ES-I3 (cell line): ENCODE data around the gene SLC35E1.
A peak's percentile ranks its signal among the peaks of the same experiment; 100 is the strongest.

Experiments used
- H3K36me3 ChIP-seq: 2 replicates; pipeline ENCODE4 v1.6.1; 2013; ENCODE audit warnings: mild to moderate bottlenecking, low read length, control low read depth, moderate library complexity; ENCODE audit not compliant: insufficient read depth
- H3K4me1 ChIP-seq: 2 replicates; pipeline ENCODE4 v1.6.1; 2013; ENCODE audit warnings: mild to moderate bottlenecking, control low read depth, low read length; ENCODE audit not compliant: insufficient read depth
- H3K9ac ChIP-seq: 2 replicates; pipeline ENCODE4 v1.6.1; 2013; ENCODE audit warnings: low read depth, mild to moderate bottlenecking, low read length, moderate library complexity
- H3K9me3 ChIP-seq: 2 replicates; pipeline ENCODE4 v1.6.1; 2013; ENCODE audit warnings: mild to moderate bottlenecking, low read length, moderate library complexity; ENCODE audit not compliant: control insufficient read depth, insufficient read depth

The SLC35E1 gene

DNA sequence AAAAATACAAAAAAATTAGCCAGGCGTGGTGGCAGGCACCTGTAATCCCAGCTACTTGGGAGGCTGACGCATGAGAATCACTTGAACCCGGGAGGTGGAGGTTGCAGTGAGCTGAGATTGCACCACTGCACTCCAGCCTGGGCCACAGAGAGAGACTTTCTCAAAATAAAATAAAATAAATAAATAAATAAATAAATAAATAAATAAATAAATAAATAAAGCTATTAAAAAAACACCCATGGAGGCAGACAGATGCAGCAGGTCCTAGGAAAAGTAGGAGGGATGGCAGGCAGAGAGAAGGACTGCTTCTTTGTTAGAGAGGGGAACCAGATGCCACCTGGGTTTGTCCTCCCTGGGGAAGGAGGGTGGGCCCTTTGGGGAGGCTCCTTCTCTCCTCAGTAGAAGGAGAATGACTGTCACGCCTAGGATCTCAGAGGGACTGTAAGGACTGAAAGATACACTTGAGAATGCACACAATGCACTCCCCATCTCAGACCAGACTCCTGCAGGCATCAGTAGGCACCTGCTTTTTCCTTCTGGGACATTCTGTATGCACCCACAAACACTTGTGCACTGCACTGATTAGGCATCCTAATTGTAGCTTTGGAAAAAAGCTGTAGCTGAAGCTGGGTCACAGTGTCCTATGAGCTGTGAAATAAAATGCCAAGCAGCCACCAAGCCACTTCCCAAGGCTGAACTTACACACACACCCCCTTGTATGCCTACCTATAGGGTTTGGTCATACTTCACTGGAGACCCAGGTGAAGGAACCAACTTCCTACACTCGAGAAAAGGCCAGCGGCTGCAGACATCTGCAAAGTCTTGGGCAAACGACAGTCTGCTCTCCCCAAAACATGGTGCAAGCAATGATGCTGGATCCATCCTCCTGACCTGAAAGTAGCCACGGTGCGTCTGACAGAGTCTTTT lies 18.9 kb upstream of the SLC35E1 start:
- Histone ChIP-seq H3K9me3 (no peaks in the 10 kb centered on the region), H3K36me3 (0 out of 2 replicates have a peak, but pooled peaks cover 2% of the 10 kb centered on the region), H3K4me1 (peaks cover 31% of the 10 kb centered on the region), H3K9ac (no peak overlapping the region)

DNA sequence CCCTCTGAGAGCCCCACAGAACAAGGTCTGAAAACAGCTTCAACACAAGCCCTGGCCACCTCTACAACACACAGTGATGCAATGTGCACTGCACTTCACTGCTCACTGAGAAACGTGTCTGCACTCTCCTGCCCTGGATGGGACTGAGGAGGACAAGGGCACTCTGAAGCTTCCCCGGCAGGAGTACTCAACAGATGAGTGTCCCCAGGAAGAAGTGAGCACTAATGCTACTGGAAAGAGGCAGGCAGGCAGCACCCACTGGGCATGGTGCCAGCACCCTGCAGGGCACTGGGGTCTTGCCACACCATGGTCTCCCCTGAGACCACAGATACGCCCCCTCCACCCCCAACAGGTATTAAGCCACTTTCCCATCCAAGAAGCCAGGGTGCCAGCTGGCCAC lies 17.7 kb upstream of the SLC35E1 start:
- H3K9ac ChIP-seq: no peak overlapping the region
- peaks cover 42% of the 10 kb centered on the region for H3K4me1 ChIP-seq
- no peaks in the 10 kb centered on the region for H3K36me3 ChIP-seq
- H3K9me3 ChIP-seq: no peaks in the 10 kb centered on the region

DNA sequence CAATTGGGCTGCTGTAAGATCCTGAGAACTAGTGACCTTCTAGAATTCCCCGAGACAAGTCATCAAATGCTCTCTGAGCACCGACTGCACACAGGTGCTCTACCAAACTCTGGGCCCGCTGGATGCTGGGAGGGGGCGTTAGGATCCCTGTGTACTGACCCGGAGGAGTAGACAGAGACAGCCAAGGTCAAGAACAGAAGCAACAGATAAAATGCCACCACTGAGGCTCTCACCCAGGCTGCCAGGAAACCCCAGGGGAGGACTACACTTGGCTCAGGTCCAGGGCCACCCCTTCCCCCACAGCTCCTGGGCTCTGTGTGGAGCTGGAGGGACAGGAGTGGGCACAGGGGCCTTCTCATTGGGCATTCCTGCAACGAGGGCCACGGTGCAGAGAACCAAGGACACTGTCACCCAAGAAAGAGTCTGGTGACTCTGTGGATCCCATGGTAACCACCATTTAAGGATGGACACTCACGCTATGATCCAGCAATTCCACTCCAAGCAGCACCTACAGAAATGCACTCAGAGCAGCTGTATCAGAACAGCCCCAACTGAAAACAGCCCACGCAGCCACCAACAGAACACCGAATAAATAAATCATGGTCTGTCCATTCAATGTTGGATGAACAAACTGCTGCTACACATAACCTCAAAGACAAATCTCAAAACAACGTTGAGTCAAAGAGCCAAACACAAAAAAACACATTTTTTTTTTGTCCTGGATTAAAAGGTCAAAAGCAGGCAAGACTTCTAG lies 16.8 kb upstream of the SLC35E1 start:
- H3K36me3 ChIP-seq: no peaks in the 10 kb centered on the region
- H3K4me1 ChIP-seq: peaks cover 50% of the 10 kb centered on the region
- no peaks in the 10 kb centered on the region for H3K9me3 ChIP-seq
- H3K9ac ChIP-seq: no peak overlapping the region

DNA sequence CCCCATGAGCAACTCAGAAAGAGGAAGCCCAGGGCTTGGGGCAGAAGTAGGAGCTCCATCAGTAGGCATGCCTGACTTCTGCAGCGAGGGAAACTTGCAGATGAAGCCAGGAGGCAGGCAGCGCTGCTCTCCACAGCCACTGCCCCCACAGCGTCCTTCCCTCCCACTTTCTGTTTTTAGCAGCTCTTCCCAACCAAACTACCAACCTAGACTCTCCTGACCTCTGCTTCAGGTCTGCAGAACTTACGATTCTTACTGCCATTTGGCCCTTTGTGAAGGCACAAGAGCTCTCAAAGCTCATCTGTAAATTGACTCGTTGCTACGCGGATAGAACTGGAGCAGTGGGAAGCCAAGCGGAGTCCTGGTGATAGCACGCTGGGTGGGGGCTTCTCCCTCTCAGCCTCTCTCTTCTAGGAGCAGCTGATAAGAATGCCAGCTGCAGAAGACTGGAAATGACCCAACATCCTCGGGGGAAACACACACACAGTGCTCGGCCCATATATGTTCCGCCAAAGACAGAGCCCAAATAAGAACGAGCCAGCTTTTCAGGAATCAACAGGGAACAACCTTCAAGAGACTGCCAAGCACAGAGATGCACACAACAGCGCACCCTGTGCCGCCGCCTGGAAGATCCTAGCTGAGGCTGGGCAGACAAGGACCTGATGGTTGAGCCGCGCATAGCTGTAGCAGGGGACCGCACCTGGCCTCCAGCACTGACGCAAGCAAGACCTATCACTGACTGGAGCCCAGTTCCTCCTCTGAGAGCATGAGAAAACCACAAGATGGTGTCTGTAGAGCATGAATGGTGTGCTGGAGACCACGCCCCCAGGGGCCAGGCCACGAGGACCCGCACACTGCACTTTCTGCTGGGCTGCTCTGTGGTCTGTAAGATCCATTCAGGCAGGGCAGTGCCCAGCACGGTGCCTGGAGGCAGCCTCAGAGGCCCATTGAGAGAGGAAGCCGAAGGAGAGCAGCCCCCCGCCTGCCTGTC lies 15.9 kb upstream of the SLC35E1 start:
- no peaks in the 10 kb centered on the region for H3K9me3 ChIP-seq
- no peaks in the 10 kb centered on the region for H3K36me3 ChIP-seq
- H3K4me1 ChIP-seq: peaks cover 55% of the 10 kb centered on the region
- H3K9ac ChIP-seq: no peak overlapping the region

DNA sequence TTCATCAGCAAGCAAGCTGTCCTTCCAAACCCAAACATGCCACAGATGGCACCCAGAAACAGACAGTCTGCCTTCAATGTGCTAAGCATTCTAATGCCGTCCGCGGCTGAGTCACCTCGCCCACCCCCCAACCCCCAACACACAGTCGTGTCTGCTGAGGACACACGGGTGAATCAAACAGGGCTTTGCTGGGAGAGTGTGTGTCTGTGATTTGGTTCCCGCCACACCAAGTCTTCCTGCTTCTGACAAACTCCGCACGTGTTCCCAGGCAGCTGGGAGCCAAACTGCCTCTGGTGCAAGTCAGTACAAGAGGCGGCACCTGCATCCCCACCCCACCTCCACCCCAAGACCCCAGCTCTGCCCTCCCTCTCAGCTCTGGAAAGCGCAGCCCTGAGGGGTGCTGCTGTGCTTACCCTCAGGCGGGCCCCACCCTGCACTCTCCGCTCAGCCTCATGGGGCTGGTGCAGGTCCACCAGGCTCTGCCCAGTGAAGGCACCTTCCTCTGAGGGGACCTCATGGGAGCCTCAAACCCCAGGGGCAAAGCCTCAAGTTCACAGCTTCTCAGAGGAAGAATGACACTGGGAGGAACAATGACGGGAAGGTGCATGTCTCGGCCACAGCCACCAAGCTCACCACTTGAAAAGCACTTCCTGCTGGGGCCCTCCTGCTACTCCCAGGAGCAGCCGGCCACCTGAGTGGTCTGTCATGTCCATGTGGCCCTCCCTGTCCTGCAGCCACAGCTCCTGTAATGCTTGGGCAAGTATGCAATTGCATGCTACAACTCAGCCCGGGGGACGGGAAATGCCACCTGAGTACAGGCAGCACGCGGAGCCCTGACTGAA lies 15.0 kb upstream of the SLC35E1 start:
- Histone ChIP-seq H3K4me1 (peaks cover 55% of the 10 kb centered on the region), H3K36me3 (no peaks in the 10 kb centered on the region), H3K9me3 (no peaks in the 10 kb centered on the region), H3K9ac (no peak overlapping the region)

DNA sequence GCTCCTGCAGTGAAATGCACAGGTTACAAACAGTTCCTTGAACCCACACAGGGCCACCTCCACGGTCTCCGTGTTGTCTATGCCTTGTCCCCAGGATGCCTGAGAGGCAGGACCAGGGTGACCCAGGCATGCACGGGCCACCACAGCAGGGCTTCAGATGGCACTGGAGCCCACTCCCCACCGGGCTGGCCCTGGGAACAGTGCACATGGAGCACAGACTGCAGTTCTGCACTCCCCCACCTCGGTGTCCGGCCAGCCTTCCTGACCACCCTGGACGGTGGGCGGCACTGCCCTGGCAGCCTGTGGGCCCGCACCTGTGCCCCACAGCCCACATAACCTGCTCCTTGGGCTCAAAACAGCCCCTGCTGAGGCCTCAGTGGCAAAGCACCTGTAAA lies 14.3 kb upstream of the SLC35E1 start:
- no peaks in the 10 kb centered on the region for H3K9me3 ChIP-seq
- H3K4me1 ChIP-seq: peaks cover 55% of the 10 kb centered on the region
- no peak overlapping the region for H3K9ac ChIP-seq
- H3K36me3 ChIP-seq: no peaks in the 10 kb centered on the region

DNA sequence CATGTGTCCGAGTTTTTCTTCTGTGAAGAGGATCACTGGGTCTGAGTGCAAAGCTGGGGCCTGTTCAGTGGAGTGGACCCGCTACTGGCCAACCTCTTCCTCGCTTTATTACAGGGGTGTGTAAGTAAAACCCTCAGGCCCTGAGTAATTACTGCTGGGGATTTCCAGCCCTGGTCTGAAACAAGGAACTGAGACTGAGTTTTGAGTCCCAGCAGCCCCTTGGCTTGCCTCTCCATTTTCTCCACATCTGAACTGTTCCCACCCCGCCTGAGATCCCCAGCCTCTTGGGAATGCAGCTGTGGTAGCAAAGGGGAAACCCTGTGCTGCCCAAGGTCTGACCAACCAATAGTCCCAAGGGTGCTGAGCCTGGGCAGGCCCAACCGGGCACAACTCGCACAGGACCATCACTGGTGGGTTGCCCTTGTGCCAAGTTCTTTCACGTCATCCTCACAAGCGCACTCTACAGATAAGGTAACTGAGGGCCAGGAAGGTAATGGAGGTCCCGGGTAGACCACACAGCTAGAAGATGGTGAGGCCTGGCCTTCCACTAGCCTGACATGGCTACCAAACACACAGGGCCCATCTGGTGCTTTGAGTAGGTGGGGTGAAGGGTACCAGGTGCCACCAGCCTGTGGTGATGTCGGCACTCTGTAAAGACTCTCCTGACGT lies 13.7 kb upstream of the SLC35E1 start:
- no peak overlapping the region for H3K9ac ChIP-seq
- H3K9me3 ChIP-seq: no peaks in the 10 kb centered on the region
- H3K4me1 ChIP-seq: peaks cover 55% of the 10 kb centered on the region
- no peaks in the 10 kb centered on the region for H3K36me3 ChIP-seq

DNA sequence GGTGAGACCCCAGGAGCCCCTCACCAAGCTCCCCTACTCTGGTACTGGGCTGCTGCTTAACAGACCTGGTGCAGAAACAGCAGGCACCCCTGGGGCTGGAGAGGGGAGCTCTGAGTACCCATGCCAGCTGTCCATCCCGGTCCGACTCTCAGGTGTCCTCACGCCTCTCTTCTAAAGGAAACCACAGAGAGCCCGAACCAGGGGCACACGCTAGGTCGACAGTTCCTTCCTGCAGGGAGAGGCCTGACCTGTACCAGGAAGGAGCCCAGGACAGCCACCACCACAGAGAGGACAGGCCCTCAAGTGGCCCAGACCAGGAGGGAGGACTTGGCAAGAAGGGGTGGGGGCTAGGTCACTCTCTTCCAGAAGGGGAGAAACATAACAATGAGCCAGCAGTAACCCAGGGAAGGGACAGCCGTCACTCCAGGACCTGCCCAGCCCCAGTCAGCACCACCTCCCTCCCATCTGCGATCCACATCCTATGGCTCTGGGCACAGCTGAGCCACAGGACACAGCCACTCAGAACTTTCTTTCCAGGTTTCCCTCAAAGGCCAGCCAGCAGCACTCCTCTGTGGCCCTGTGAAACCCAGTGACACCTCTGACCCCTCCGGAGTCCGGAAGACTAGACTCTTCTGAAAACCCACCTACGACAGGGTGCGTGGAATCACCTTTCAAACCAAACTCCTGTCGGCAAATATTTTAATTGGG lies 13.0 kb upstream of the SLC35E1 start:
- H3K4me1 ChIP-seq: peaks cover 55% of the 10 kb centered on the region
- H3K9ac ChIP-seq: no peak overlapping the region
- H3K36me3 ChIP-seq: no peaks in the 10 kb centered on the region

DNA sequence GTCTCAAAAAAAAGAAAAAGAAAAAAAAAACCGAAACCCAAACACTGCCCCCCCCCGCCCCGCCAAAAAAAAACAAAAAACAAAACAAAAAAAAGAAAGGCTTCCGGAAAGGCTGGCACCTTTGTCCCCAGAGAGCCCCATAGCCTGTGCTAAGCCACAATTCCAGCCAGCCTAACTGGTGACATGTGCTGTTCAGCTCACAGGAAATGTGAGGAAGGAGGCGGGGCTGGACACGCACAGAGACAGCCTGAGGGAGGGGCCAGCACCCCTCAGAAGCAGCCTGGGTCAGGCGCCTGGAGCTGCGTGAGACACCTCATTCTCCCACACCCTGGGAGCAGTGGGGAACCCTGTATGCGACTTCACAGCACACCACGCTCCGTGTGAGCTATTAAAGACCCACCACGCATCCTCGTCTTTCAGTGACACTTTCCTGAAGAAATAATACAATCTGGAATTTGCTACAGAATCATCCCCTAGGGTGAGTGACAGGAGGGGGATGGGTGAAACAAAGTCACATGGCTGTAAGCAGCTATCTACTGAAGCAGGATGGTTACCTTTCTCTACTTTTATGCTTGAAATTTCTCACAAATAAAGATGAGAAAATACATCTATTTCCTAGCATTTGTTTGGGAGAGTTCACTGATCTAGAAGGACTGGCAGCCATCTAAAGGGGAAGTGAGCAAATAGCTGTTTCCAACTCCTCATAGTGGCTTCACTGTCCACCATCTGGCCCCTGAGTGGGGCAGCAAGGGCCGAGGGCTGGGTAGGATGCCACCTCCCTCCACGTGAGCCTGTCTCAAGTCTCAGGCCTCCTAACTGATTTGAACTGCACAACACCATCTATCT lies 12.3 kb upstream of the SLC35E1 start:
- no peaks in the 10 kb centered on the region; the same call in 1 of the 2 replicates for H3K36me3 ChIP-seq
- H3K4me1 ChIP-seq: peaks cover 55% of the 10 kb centered on the region
- no peaks in the 10 kb centered on the region for H3K9me3 ChIP-seq
- peak overlapping the region; percentile 43; the same call in 1 of the 2 replicates for H3K9ac ChIP-seq

More for the DNA sequence above, 13.0 kb upstream of the SLC35E1 start:
- no peaks in the 10 kb centered on the region for H3K9me3 ChIP-seq

DNA sequence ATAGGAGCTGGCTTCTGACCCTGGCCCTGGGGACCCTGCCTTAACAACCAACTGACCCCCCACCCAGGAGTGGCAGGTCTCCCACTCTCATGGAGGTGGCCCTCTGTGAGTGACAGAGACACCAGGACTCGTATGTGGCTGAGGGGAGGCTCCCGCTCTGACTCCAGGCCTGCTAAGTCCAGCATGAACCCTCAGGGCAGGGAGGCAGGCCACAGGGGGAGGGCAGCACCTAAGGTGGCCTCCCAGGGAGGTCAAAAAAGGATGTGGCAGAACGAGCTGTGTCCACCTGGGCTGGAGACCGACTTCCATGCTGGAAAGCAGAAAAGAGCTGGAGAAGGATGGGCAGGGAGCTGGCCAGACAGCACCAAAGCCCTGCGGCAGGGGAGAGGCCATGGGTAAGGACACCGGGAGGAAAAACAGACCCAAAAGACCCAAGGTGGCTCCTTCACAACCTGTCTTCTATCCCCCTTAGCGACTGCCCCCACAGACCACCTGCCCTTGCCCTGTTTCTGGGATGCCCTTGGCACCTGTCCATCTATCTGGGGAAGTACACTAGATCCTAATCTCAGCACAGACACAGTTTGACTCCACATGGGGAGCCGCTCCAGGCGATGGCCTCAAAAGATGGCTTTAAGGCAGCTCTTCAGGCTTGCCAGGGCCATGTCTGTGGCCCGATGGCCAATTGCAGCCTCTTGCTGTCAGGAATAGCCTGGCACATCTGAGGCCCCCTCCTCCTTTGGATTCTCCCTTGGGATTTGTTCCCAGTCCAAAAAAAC lies 10.5 kb upstream of the SLC35E1 start:
- Histone ChIP-seq H3K9me3 (no peaks in the 10 kb centered on the region), H3K9ac (no peak overlapping the region), H3K36me3 (no peaks in the 10 kb centered on the region; the same call in none of the 2 replicates), H3K4me1 (peaks cover 38% of the 10 kb centered on the region)

DNA sequence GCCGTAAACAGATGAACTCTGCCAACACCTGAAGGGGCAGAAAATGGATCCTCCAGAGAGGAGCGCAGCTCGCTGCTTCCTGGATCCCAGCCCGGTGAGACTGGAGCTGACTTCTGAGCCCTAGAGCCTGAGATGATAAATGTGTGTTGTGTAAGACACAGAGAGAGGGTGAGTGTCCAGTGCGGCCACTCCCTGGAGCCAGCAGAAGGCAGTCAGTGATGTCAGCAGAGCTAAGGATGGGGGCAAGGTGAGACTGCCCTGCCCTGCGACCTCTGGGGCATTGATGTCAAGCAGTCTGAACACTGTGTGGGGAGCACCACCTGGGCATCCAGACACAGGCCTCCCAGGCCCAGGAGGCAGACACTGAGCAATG lies 9.7 kb upstream of the SLC35E1 start:
- Histone ChIP-seq H3K9ac (no peak overlapping the region), H3K9me3 (no peaks in the 10 kb centered on the region), H3K4me1 (peaks cover 31% of the 10 kb centered on the region), H3K36me3 (no peaks in the 10 kb centered on the region; the same call in none of the 2 replicates)
